Measurements from ENCODE around the gene ATP5PO. TPM values are rescaled to one million over a fixed set of nuclear protein-coding genes. Genes with fewer than 3 reads are reported as not detected.

ATP5PO gene
- total RNA-seq, 3 donors from 2014 or later: 223 to 297 (median 282) TPM

DNA sequence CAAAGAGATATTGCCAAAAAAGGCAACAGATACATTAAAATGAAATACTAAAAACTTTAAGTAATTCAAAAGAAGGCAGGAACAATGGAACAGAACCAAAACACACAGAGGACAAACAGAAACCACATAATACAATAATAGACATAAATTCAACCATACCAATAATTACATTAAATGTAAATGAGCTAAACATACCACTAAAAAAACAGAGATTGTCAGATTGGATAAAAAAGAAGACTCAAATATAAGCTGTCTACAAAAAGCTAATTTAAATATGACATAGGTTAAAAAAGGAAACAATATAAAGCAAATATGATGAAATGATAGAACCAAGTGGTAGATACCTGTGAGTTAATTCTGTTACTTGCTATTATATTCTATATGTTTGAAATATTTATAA lies 44.1 kb upstream of the ATP5PO start:
- DNase-seq (no peak), ATAC-seq (no peak)
- Histone ChIP-seq H3K9me3 (peaks cover 14% of the 10 kb centered on the region), H3K4me1 (ENCODE audit: low read depth) (no peaks in the 10 kb centered on the region), H3K4me3 (no peak overlapping the region), H3K36me3 (ENCODE audit: low read depth) (no peaks in the 10 kb centered on the region)
- TF ChIP-seq, protein P1, sequence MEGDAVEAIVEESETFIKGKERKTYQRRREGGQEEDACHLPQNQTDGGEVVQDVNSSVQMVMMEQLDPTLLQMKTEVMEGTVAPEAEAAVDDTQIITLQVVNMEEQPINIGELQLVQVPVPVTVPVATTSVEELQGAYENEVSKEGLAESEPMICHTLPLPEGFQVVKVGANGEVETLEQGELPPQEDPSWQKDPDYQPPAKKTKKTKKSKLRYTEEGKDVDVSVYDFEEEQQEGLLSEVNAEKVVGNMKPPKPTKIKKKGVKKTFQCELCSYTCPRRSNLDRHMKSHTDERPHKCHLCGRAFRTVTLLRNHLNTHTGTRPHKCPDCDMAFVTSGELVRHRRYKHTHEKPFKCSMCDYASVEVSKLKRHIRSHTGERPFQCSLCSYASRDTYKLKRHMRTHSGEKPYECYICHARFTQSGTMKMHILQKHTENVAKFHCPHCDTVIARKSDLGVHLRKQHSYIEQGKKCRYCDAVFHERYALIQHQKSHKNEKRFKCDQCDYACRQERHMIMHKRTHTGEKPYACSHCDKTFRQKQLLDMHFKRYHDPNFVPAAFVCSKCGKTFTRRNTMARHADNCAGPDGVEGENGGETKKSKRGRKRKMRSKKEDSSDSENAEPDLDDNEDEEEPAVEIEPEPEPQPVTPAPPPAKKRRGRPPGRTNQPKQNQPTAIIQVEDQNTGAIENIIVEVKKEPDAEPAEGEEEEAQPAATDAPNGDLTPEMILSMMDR (IDR thresholded peaks at IDR 0.05): no peak
- intact Hi-C loops (cut with DNase I, micrococcal nuclease): no loop called here

DNA sequence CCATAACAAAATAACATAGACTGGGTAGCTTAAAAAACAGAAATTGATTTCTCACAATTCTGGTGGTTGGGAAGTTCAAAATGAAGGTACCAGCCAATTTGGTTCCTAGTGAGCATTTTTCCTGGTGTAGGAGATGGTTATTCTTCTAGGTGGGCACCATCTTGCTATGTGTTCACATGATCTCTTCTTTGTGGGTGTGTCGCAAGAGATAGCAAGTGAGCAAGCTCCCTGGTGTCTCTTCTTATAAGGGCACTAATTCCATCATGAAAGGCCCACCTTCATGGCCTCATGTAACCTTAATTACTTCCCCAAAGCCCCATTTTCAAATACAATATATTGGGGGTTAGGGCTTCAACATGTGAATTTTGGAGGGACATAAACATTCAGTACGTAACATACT lies 38.8 kb upstream of the ATP5PO start:
- DNase-seq (no peak), ATAC-seq (no peak)
- Histone ChIP-seq H3K4me1 (ENCODE audit: low read depth) (peaks cover 3% of the 10 kb centered on the region), H3K4me3 (no peak overlapping the region), H3K36me3 (ENCODE audit: low read depth) (no peaks in the 10 kb centered on the region), H3K9me3 (peaks cover 3% of the 10 kb centered on the region)
- TF ChIP-seq, protein P1 (IDR thresholded peaks at IDR 0.05): no peak
- intact Hi-C loops (cut with DNase I, micrococcal nuclease): no loop called here

DNA sequence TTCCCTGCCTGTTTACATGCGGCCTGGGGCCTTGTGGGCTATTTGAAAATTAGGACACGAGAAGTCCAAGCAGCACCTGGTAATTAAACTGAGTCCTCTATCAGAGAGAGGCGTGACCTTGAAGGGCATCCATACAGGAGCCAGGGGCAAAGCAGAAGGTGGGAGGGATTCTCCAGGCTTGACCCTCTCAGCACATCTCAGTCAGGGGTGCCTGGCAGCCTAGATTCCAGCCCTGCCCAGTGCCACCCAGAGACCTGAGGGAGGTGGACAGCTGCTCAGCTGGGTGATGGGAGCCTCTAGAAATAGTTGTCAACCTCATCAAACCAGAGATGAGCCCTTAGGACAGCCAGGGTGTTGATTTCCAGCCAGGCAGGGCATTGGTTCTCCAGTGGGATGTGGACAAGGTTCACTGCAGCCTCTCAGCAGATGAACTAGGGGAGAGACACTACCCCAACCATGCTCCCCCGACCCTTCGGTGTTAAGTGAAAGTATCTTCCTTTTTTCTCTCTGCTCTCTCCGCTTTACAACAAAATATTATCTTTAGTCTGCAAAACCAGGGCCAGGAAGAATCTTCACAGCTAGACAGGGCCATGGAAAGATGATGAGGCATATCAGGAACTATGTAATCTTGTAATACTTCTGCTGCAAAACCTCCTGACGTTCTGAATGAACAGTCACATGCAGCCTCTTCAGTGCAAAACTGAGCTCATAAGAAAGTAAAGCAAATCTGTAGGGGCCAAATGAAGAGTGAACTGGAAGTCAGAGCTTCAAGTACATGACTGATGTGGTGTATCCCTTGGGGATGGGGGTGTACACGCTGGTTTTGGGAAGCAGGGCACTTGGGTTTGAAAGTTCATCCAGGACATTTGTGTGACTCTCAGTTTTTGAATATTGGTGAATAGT lies 35.9 kb upstream of the ATP5PO start:
- DNase-seq (no peak), ATAC-seq (no peak)
- TF ChIP-seq, protein P1 (IDR thresholded peaks at IDR 0.05): no peak
- no peaks in the 10 kb centered on the region for H3K9me3 ChIP-seq
- peaks cover 20% of the 10 kb centered on the region for H3K4me1 ChIP-seq (ENCODE audit: low read depth)
- H3K4me3 ChIP-seq: no peak overlapping the region
- no peaks in the 10 kb centered on the region for H3K36me3 ChIP-seq (ENCODE audit: low read depth)
- intact Hi-C loops (cut with DNase I, micrococcal nuclease): no loop called here

DNA sequence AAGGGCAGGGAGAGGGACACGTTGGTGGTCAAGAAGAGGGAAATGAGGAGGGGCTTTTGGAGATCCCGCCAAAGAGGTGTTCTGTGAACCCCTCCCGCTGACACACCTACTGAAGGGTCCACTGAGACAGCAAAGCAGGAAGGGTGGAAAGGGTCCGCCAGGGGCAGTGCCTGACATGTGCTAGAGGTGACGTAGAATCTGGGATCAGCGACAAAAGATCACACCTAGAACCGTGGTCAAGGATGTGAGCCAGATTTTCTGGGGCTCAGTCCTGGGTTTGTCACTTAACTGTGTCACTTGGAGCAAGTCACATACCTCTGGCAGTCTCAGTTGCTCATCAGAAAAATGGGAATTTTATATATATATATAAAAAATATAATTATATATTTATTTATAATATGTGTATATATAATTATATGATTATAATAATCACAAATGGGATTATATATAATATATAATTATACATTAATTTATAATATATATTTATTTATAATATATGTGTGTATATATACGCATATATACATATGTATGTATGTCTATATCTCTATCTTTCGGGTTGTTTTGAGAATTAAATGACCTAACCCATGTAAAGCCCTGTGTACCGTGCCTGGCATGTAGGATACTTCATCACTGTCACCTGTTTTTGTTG lies 35.0 kb upstream of the ATP5PO start:
- no peak for DNase-seq
- Histone ChIP-seq H3K4me3 (no peak overlapping the region), H3K4me1 (ENCODE audit: low read depth) (peaks cover 20% of the 10 kb centered on the region), H3K36me3 (ENCODE audit: low read depth) (no peaks in the 10 kb centered on the region), H3K9me3 (no peaks in the 10 kb centered on the region)
- TF ChIP-seq, protein P1 (IDR thresholded peaks at IDR 0.05): no peak
- intact Hi-C loops (cut with DNase I, micrococcal nuclease): no loop called here
- ATAC-seq: no peak

DNA sequence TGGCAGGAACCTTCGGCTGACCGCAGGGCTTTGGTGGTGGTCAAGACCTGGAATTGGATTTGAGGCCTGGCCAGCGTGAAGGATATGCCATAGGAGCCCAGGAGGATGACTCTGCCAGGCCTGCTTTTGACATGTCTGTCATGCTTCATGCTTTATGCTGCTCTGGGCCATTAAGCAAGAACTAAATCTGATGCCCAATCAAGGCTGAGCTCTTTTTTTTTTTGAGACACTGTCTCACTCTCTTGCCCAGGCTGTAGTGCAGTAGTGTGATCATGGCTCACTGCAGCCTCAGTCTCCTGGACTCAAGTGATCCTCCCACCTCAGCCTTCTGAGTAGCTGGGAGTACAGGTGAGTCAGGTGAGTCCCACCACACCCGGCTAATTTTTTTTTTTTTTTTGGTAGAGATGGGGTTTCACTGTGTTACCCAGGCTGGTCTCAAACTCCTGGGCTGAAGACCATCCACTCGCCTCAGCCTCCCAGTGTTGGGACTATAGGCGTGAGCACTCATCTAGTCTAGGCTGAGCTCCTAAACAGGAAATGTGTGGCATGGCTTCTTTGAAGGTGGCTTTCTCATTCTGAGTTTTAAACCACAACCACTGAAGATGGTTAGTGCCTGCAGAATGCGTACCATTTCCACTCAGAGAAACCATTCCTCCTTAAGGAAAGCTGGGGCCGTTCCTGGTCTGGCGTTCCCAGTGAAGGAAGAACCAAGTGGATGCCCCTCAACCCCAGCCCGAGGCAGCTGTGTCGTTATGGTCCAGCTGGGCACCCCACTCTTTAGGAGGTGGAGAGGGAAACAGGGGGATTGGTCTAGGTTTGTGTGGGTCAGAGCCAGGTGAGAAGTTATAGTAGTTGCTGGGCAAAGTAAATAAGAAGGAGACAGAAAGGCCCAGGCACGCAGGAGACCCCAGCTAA lies 34.2 kb upstream of the ATP5PO start:
- Histone ChIP-seq H3K9me3 (no peaks in the 10 kb centered on the region), H3K4me3 (no peak overlapping the region), H3K4me1 (ENCODE audit: low read depth) (peaks cover 20% of the 10 kb centered on the region), H3K36me3 (ENCODE audit: low read depth) (no peaks in the 10 kb centered on the region)
- ATAC-seq: no peak
- intact Hi-C loops (cut with DNase I, micrococcal nuclease): loop anchor here in 1 of 2 donors (10.0 kb wide), 1 partner anchor 245 kb away; no protein-coding TSS in a partner anchor
- DNase-seq: no peak
- TF ChIP-seq, protein P1 (IDR thresholded peaks at IDR 0.05): no peak
